Measurements from ENCODE around the gene MAP3K7. TPM values are rescaled to one million over a fixed set of nuclear protein-coding genes. Genes with fewer than 3 reads are reported as not detected.

Gene MAP3K7
- total RNA-seq, 1 experiment from 2014 or later, result 26.6 TPM

GRCh38 chr6:90544741-90545140 is 42.1 kb downstream of the MAP3K7 start:
- TF ChIP-seq POLR2AphosphoS5 (IDR thresholded peaks at IDR 0.05; ENCODE audit: low read depth, low read length) (no peak), CBX3 (IDR thresholded peaks at IDR 0.05; ENCODE audit: low read depth) (no peak), YY1 (IDR thresholded peaks at IDR 0.05; ENCODE audit: extremely low read depth, insufficient replicate concordance, low read depth, low read length) (no peak), EGR1 (IDR thresholded peaks at IDR 0.05; ENCODE audit: low read depth) (no peak), ATF3 (IDR thresholded peaks at IDR 0.05) (no peak), SIN3A (IDR thresholded peaks at IDR 0.05; ENCODE audit: low read depth) (no peak), REST (IDR thresholded peaks at IDR 0.05; ENCODE audit: low read depth) (no peak), CTCF (IDR thresholded peaks at IDR 0.05 in 2 of 3, conservative IDR thresholded peaks at IDR 0.05 in 1 of 3; ENCODE audit: borderline replicate concordance in 1 of 3, insufficient read depth in 1 of 3, low read depth in 2 of 3, low read length in 2 of 3) (no peak)
- Histone ChIP-seq H3K9me3 (ENCODE audit: control insufficient read depth in 1 of 2, insufficient read depth in 1 of 2, low read depth in 1 of 2, low read length in 2 of 2) (no peaks in the 10 kb centered on the region), H3K36me3 (ENCODE audit: control insufficient read depth in 1 of 2, insufficient read depth in 2 of 2, low read length in 2 of 2) (peaks cover 10 to 25% of the 10 kb centered on the region in 2 experiments; a peak in 3 of 4 replicates), H4K20me1 (ENCODE audit: insufficient read depth) (no peaks in the 10 kb centered on the region), H3K79me2 (ENCODE audit: insufficient read depth, low read length) (no peaks in the 10 kb centered on the region), H3K4me2 (ENCODE audit: low read length) (no peak overlapping the region), H2AFZ (ENCODE audit: low read depth, low read length, poor library complexity, severe bottlenecking) (no peak overlapping the region), H3K4me3 (replicated peaks in 1 of 2; ENCODE audit: low read depth in 1 of 2, low read length in 2 of 2) (no peak overlapping the region), H3K9ac (ENCODE audit: low read length) (no peak overlapping the region), H3K4me1 (ENCODE audit: control insufficient read depth in 1 of 2, insufficient read depth in 2 of 2, low read length in 2 of 2) (no peaks in the 10 kb centered on the region), H3K9me2 (ENCODE audit: insufficient read depth) (no peaks in the 10 kb centered on the region), H3K27me3 (ENCODE audit: insufficient read depth, low read length) (no peaks in the 10 kb centered on the region), H3K27ac (ENCODE audit: low read depth, low read length) (no peak overlapping the region)
- no peak for DNase-seq (ENCODE audit: low read depth, low spot score)
- POLR2A ChIA-PET, result no interaction called here
- CTCF ChIA-PET, result no interaction called here
- RAD21 ChIA-PET (ENCODE audit: low non-redundant PET in 1 of 2, low total read pairs in 2 of 2, uncharacterized antibody in 2 of 2, unreplicated experiment in 2 of 2), result no interaction called here
- intact Hi-C loops (cut with micrococcal nuclease), result no loop called here
- no TSS peak for BruUV-seq (replicated peaks)
- no peak for ATAC-seq

Data from HCT116 (cell line).